HCT116 (cell line): ENCODE data around the gene ADCY2.

Experiments used
- FOSL1 ChIP-seq: IDR thresholded peaks from 2 replicates; pipeline ENCODE4 v1.6.1; 2012; ENCODE audit warnings: low read depth
- POLR2A ChIP-seq: IDR thresholded peaks from 2 replicates; pipeline ENCODE4 v1.7.0; 2011; ENCODE audit warnings: borderline replicate concordance; ENCODE audit not compliant: insufficient read depth, insufficient read length; ENCODE audit errors: extremely low read depth
- POLR2AphosphoS5 ChIP-seq: IDR thresholded peaks from 2 replicates; pipeline ENCODE4 v1.6.1; 2011; ENCODE audit warnings: mild to moderate bottlenecking, low read depth, low read length, moderate library complexity
- SRF ChIP-seq: IDR thresholded peaks from 2 replicates; pipeline ENCODE4 v1.6.1; 2012; ENCODE audit warnings: low read depth
- TF ChIP-seq, protein P1 (sequence below), 3 experiments: fragments of 200-600 bp in 1 of 3; sonication (generic) in 1 of 3; IDR thresholded peaks in 2 of 3; conservative IDR thresholded peaks in 1 of 3; 2 replicates each; pipeline ENCODE4 v1.5.1; 2012 to 2017; ENCODE audit warnings: low read depth in 2 of 3, low read length in 2 of 3, antibody characterized with exemption in 1 of 3, borderline replicate concordance in 1 of 3, control low read depth in 1 of 3, mild to moderate bottlenecking in 1 of 3, mixed read lengths in 1 of 3, mixed run types in 1 of 3, moderate library complexity in 1 of 3; ENCODE audit not compliant: insufficient read depth in 1 of 3

- no peak for TF ChIP-seq POLR2AphosphoS5
- no peak for TF ChIP-seq SRF
- TF ChIP-seq, protein P1, sequence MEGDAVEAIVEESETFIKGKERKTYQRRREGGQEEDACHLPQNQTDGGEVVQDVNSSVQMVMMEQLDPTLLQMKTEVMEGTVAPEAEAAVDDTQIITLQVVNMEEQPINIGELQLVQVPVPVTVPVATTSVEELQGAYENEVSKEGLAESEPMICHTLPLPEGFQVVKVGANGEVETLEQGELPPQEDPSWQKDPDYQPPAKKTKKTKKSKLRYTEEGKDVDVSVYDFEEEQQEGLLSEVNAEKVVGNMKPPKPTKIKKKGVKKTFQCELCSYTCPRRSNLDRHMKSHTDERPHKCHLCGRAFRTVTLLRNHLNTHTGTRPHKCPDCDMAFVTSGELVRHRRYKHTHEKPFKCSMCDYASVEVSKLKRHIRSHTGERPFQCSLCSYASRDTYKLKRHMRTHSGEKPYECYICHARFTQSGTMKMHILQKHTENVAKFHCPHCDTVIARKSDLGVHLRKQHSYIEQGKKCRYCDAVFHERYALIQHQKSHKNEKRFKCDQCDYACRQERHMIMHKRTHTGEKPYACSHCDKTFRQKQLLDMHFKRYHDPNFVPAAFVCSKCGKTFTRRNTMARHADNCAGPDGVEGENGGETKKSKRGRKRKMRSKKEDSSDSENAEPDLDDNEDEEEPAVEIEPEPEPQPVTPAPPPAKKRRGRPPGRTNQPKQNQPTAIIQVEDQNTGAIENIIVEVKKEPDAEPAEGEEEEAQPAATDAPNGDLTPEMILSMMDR (IDR thresholded peaks at IDR 0.05 in 2 of 3, conservative IDR thresholded peaks at IDR 0.05 in 1 of 3; ENCODE audit: borderline replicate concordance in 1 of 3, insufficient read depth in 1 of 3, low read depth in 2 of 3, low read length in 2 of 3): no peak
- TF ChIP-seq POLR2A: no peak
- no peak for TF ChIP-seq FOSL1
Measured at GRCh38 chr5:7584749-7585148, 188.8 kb downstream of the ADCY2 start.
